SH-SY5Y (cell line): Measurements from ENCODE around the gene ARHGAP4.

ENCODE experiments used
- GATA2 ChIP-seq: IDR thresholded peaks from 2 replicates; pipeline ENCODE4 v1.6.1; 2011; ENCODE audit warnings: mild to moderate bottlenecking, low read depth, low read length
- GATA3 ChIP-seq: IDR thresholded peaks from 2 replicates; pipeline ENCODE4 v1.6.1; 2011; ENCODE audit warnings: low read depth, mild to moderate bottlenecking, low read length, moderate library complexity

DNA sequence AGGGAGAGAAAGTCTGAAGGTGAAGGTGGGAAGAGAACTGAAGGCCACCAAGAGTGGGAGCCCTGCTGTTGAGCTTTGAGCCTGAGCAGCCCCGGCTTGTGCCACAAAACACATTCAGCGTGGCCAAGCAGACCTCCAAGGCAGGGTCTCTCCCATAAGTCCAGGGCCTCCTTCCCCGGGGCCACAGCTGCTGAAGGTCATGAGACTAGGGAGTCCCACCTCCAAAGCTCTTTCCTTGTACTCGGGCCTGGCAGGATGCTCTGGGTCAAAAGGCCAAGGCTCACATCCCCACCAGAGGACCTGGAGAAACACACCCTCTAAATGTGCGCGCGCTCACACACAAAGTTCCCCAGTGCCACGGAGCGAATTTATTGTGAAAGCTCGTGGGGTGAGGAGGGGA is 3.5 kb upstream of the ARHGAP4 start:
- TF ChIP-seq GATA3 (no peak), GATA2 (no peak)
